SK-N-DZ (cell line): ENCODE measurements around the gene CLTCL1.

ENCODE experiments used
- DNase-seq: peaks from one replicate; pipeline ENCODE4 v3.0.0-alpha.2; 2015; ENCODE audit warnings: low spot score

CLTCL1 gene

DNA sequence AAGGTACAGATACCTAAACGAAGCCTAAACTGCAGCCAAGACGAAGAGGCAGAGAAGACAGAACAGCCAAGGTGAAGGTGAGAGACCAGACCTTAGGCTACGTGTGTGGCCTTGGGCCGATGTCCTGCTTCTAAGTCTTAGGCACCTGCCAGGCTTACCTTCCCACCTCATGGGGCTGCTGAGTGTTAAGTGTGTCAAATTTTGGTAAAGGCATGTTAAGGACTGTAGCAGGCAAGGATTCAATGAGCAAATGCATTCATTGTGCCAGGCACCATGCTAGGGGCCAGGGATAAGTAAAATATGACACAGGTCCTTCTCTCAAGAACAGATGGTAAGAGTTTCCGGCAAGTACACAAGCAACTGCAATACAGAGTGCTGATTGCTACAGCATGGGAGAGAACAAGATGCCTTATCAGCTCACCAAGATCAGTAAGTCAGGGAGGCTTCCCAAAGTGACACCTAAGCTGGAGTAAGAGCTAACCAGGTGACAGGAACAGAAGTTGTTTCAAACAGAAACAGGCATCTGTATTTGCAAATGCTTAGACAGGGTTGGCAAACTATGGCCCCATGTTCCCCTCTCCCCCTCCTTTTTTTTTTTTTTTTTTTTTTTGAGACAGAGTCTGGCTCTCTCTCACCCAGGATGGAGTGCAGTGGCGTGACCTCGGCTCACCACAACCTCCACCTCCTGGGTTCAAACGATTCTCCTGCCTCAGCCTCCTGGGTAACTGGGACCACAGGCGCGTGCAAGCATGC is 46.7 kb downstream of the CLTCL1 start:
- DNase-seq, result no peak

- no peak for DNase-seq
These were observed 48.8 kb downstream of the CLTCL1 start for GRCh38 chr22:19242699-19243098.

- no peak for DNase-seq
These were observed 50.0 kb downstream of the CLTCL1 start for GRCh38 chr22:19241593-19241906.

DNA sequence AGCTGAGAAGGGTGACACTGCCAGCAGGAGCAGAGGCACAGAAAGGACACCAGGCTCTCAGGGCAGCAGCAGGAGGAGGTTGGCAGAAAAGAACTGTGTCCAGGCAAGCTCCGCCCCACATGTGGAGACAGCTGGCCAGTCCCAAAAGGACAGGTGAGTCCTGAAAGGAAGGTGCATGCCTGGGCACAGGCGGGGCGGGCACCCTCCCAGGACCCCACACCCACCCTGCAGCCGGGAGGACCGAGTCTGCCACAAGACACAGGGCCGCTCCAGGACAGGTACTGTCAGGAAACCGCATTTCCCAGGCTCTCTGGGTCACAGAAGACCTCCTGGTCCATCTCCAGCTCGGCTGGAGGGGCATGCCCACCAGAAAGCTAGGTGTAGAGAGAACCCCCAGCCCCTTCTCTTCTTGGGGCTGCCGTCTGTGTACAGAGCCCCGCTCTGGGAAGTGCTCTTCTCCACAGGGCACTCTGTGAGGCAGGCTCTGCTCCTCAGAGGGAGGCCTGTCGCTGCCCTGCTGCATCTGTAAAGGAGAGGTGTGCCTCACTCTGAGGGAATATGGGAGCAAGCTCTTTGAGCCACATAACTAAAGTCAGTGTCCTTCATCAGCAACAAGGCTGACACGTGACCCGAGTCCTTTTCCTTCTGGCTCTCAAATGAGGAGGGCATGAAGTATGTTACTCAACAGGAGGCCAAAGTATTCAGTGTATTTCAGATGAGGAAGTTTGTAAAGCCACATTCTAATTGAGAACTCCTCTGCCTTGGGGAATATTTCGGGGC is 50.5 kb downstream of the CLTCL1 start:
- DNase-seq, result no peak

DNA sequence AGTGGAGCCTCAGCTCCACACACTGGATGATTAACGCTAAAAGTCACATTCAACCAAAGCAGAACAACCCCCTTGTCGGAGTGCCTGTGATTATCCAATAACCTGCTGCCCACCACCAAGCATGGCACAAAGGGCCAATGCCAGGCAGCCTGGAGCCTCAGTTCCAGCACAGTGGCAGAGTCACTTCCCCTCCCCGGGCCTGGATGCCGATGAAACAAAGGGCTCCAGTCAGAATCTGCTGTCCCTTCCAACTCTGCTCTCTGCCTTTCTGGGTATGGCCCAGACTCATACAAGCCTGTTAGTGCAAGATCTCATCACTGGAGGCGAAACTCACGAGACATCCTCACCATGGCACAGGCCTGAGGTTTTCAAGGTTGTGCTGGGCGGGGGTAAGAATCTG is 52.1 kb downstream of the CLTCL1 start:
- DNase-seq, result no peak

DNA sequence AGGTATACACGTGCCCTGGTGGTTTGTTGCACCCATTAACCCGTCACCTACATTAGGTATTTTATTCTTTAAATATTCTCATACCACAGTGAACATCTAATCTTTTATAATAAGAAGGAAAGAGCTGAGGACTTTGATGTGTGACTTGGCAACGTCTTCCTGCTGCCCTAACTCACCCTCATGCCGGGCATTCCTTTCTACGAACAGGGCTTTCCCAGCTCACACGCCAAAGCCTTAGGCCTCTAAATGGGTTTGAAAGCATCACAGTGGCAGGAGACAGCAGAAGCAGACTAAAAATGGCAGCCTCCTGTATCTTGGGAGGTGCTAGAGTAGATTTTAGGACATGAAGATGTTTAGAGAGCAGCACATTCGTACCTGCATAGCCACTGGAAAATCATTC is 52.6 kb downstream of the CLTCL1 start:
- DNase-seq, result no peak

DNA sequence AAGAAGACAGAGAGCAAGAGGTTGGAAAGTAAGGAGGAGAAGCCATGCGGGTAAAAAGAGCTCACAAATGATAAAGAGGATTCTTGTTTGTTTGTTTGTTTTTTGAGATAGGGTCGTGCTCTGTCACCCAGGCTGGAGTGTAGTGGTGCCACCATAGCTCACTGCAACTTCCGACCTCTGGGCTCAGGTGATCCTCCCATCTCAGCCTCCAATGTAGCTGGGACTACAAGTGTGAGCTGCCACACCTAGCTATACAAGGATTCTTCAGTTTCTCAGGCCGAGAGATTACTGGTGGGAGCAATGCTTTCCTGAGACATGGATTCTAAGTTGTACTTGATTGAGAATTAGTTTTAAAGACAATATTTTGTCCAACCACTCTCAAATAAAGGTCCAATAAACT is 55.6 kb downstream of the CLTCL1 start:
- no peak for DNase-seq

- DNase-seq, result no peak
These were observed 57.2 kb downstream of the CLTCL1 start for GRCh38 chr22:19234126-19234896.

DNA sequence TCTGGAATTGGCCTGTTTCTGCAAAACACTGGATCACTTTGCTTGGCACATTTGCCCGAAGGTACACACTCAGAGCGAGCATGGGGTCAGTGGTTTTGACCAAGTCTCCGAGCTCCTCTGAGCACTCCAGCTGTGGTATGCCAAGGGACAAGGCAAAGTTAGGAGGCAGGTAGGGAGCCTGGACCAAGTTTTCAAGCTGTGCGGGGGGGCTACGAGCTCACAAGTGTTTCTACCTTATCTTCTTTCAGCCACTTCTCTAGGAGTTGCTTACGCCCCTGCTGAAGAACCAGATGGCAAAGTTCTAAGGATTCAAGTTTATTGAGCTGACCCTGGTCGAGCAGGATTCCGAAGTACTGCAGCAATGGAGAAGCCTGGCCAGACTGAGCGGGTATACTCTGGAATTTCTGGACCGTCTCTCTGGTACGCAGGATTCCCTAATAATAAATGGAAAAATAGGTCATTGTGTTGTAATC is 58.3 kb downstream of the CLTCL1 start:
- DNase-seq, result no peak

DNA sequence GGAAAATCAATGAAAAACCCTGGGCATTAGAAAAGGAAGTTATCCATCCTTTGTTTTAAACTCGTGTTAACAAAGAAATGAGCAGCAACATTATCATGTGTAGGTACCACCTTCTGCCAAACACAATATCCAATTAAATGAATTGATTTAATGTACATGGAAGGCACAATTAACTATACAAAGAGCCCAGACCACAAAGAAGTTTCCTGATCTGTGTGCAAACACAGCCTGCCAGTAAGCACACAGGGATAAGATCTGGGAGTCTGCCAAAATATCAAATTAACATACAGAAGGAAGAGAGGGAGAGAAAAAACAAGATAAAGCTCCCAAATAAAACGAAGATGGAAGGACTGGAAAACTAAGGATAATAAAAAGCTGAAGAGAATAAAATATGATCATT is 58.9 kb downstream of the CLTCL1 start:
- DNase-seq, result no peak

DNA sequence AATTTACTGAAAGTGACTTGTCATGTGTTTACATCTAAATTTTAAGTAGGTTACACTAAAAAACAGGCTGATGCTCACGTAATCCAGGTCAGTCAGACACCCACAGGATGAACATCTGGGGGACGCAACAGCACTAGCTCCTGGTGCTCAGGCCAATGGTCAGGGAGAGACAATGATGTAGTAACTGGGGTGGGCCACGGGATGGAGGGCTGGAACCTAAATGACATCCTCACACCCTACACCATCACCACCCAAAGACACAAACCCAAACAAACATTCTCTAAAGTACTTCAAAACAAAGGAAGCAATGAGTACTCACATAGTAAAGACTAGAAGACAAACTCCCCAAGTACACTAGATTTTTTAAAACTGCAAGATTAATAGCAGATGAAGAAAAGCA is 59.5 kb downstream of the CLTCL1 start:
- DNase-seq, result no peak

- no peak for DNase-seq
These were observed 61.9 kb downstream of the CLTCL1 start for GRCh38 chr22:19229600-19229999.

- DNase-seq, result no peak
These were observed 63.3 kb downstream of the CLTCL1 start for GRCh38 chr22:19228179-19228578.

GRCh38 chr22:19226428-19226827 is 65.1 kb downstream of the CLTCL1 start:
- DNase-seq, result no peak

DNA sequence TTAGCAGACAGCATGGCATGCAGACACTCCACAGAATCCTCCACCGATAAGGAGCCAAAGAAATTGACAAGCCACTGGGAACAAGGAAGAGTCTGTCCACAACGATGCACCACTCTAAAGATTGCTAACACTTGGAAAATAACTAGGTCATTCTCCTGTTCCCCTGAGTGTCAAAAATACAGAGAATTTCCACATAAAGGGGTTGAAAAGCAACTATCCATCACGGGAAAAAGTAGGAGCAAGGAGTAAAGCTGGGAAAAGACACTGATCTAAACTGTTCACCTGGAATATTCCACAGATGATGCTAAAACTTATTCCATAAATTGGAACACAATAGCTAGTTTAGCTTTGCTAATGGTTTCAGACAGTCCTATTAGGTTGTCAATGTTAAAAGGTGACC is 66.0 kb downstream of the CLTCL1 start:
- no peak for DNase-seq

DNA sequence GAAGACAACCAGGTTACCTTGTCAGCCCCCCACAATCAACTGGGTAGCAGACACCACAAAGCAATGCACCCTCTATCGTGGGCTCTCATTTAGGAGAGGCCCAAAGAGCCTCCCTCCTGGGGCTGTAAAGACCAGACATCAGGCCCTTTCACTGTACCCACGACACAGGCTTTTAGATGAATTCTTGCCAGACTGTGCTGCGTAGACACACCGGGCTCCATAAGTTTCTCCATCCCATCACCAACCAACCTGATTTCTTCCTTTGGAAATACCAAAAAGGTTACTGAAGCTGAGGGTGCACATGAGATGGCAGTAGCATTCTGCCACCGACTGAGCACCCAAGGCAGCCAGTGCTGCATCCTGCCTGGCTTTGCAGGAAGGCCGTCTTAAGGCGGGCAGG is 66.5 kb downstream of the CLTCL1 start:
- no peak for DNase-seq

DNA sequence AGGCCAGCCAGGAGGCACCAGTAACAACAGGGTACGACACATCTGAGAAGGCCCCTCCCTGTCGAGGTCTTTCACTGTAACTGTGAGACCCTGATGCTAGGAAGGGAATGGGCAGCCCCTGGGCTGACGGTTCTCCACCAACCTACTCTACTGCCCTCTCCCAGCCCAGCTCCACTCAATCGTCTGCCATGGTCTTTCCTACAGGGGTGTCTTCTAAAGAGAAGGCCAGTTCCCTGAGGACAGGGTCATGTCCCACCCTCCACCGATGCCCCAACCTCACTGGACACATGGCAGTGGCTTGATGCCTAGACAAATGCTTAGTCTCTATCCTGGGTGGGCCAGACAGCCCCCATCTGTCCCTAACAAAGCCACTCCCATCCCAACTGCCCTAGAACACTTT is 67.0 kb downstream of the CLTCL1 start:
- DNase-seq, result no peak

DNA sequence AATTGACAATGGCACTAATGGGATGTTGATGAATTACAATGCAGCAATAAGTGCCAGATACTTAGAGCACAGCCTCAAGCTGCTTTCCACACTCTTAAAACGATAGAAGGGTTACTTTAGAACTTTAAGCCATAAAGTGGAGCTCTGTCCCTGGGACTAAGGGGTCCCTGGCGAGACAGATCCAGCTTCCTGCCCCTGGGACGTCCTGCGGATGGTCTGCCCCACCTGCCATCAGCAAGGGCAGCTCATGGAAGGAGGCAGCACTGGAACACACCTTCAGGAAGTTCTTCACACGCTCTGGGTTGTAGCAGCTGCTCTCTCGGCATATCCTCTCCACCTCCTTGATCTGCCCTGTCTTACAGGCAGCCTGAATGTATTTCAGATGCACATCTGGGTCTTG is 67.9 kb downstream of the CLTCL1 start:
- peak; percentile 86 for DNase-seq

GRCh38 chr22:19223110-19223509 is 68.4 kb downstream of the CLTCL1 start:
- no peak for DNase-seq

- no peak for DNase-seq
These were observed 69.1 kb downstream of the CLTCL1 start for GRCh38 chr22:19222242-19223005.

DNA sequence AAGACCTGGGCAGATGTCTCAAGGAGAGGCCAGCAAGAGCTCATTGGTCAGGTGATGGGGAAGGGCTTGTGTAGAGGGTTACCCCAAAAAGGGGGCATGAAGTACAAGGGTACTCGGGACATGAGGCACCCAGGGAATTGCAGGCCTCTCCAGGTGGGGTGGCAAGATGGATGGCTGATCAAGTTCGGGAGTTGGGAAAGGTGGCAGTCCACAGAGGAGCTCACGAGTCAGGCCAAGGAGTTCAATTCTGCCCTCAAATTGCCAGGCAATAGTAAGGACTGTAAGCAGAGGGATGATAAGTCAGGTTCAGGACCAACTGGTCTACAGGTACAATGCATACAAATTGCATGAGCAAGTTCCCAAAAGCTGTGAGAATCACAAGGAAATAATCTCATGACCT is 70.7 kb downstream of the CLTCL1 start:
- no peak for DNase-seq
